ENCODE data around the gene MED20.

- TF ChIP-seq EP300 (IDR thresholded peaks at IDR 0.05), result no peak
- no peak for TF ChIP-seq CTCF (IDR thresholded peaks at IDR 0.05)
Observed at GRCh38 chr6:41922154-41922553, 1.2 kb upstream of the MED20 start.
